Endothelial cell of hepatic sinusoid (primary cell): Measurements from ENCODE around the gene RAB3GAP2.
"Not testable (repeated sequence)": the region's sequence is repeated elsewhere in the genome, so short reads cannot be mapped to it uniquely, and the experiment has no call there.

ENCODE experiments used
- in situ Hi-C: cut with HindIII; loops from 2 replicates; pipeline ENCODE4 v1.10.0; 2017; ENCODE audit warnings: low sequenced_read_pairs

Gene RAB3GAP2

GRCh38 chr1:220204758-220205157 lies 67.5 kb downstream of the RAB3GAP2 start:
- in situ Hi-C loops: loop anchor here (5.0 kb wide), 1 partner anchor 57 kb away; no protein-coding TSS in a partner anchor

GRCh38 chr1:220203816-220204215 lies 68.4 kb downstream of the RAB3GAP2 start:
- in situ Hi-C loops: loop anchor here (5.0 kb wide), 1 partner anchor 57 kb away; no protein-coding TSS in a partner anchor

DNA sequence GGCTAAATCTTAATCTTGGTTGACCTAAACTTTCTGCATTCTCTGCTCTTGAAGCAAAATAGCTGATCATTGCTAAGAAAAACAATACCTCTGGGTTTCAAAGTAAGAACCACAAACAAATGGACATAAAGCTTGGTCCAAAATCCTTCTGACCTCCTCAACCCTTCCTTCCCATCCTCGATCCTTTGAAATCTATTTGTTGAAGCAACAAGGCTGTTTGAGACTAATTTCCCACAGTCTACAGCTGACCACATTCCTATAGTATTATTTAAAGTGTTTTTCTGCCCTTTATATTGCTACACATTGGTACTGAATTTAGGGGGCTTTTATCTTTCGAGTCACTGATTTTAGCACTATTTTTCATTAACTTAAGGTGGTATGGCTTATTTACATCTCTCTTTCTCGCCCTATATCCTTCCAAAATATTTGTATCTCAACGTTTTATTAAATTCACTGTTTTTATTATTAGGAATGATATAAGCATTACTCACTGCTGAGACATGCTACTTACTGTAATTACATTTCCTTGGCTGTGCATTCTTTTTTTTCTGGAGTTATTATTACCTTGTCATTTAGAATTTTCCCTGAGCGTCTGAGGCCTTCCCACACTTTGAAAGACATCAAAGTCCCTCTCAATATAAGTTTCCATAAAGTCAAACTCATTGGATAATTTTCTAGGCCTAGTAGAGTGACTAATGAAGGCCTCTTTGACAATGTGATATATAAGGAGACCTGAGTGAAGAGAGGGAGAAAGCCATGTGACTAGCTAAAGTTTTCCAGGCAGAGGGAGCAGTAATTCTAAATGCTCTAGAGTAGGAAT lies 73.9 kb downstream of the RAB3GAP2 start:
- in situ Hi-C loops: no loop called here

GRCh38 chr1:220195701-220196100 lies 76.6 kb downstream of the RAB3GAP2 start:
- in situ Hi-C loops: no loop called here

GRCh38 chr1:220189750-220190347 lies 82.4 kb downstream of the RAB3GAP2 start:
- in situ Hi-C loops: no loop called here

DNA sequence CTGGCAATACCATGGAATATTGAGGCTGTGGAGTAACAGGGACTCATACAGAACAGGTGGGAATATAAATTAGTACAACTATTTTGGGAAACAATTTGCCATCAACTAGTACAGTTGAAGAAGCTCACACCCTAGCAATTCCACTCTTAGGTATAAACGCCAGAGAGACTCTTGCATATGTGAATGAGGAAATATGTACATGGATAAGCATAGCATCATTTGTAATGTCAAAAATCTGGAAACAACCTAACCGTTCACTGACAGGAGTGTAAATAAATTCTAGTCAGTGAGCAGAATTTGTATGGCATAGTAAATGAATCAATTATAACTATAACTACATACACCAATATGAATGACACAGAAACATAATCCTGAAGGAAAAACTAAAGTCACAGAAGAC lies 83.7 kb downstream of the RAB3GAP2 start:
- in situ Hi-C loops: no loop called here

- in situ Hi-C loops: no loop called here
These were observed 85.5 kb downstream of the RAB3GAP2 start for GRCh38 chr1:220186752-220187151.

GRCh38 chr1:220184506-220184905 lies 87.7 kb downstream of the RAB3GAP2 start:
- in situ Hi-C loops: no loop called here

DNA sequence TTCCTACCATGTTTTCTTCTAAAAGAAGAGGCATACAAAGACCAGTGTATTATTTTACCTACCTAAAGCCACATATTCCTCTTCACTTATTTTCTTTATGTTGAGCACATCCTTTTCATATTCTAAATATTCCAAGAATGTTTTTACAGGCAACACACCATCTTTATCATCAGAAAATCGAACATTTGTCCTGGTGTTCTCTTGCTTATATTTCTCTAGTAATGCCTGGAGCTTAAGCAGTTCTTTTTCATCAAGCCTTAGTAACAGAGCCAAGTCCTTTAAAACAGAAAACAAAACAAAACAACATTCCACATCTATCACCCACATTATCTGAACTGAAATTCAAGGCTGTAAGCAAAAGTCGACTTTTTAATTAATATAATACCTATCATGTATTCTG lies 89.6 kb downstream of the RAB3GAP2 start:
- in situ Hi-C loops: no loop called here

- in situ Hi-C loops: no loop called here
These were observed 90.1 kb downstream of the RAB3GAP2 start for GRCh38 chr1:220182111-220182510.

GRCh38 chr1:220176540-220176939 lies 95.7 kb downstream of the RAB3GAP2 start:
- in situ Hi-C loops: no loop called here

GRCh38 chr1:220170836-220171526 lies 101.3 kb downstream of the RAB3GAP2 start:
- in situ Hi-C loops: no loop called here

DNA sequence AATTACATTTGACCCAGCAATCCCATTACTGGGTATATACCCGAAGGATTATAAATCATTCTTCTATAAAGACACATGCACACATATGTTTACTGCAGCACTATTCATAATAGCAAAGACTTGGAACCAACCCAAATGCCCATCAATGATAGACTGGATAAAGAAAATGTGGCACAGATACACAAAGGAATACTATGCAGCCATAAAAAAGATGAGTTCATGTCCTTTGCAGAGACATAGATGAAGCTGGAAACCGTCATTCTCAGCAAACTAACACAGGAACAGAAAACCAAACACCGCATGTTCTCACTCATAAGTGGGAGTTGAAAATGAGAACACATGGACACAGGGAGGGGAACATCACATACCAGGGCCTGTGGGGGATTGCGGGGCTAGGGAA lies 102.4 kb downstream of the RAB3GAP2 start:
- in situ Hi-C loops: not testable (repeated sequence)

DNA sequence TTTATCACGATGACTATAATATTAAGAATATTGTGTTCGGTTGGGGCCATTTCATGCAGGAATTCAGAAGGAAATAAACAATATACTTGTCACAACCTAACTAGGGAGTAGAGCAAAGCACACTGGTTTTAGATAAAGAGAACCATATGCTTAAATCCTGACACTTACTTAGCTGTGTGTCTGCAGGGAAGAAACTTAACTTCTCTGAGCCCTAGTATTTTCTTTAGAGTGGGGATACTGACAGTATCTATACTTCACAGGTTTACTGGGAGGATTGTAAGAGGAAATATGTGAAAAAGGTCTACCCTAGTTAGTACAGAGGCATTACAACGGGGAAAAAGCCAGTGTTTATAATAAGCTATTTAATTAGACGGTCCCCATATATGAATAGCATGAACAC lies 105.4 kb downstream of the RAB3GAP2 start:
- in situ Hi-C loops: no loop called here

- in situ Hi-C loops: no loop called here
These were observed 107.7 kb downstream of the RAB3GAP2 start for GRCh38 chr1:220164517-220164916.

DNA sequence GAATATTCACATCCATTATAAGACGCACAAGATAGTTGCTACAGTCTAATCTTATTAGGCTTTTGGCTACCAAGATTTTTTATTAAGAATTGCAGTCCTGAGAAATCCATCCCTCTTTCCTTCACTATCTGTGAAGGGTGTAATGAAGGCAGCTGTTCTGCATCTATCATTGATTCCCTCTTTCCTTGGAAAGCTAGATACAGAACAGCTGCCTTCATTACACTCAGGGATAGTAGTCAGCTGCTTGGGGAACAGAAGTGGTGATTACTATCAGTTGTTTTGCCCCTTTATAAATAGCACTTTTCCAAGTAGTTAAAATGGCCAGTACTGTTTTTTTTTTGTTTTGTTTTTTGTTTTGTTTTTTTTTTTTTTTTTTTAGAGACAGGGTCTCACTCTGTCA lies 108.1 kb downstream of the RAB3GAP2 start:
- in situ Hi-C loops: no loop called here

DNA sequence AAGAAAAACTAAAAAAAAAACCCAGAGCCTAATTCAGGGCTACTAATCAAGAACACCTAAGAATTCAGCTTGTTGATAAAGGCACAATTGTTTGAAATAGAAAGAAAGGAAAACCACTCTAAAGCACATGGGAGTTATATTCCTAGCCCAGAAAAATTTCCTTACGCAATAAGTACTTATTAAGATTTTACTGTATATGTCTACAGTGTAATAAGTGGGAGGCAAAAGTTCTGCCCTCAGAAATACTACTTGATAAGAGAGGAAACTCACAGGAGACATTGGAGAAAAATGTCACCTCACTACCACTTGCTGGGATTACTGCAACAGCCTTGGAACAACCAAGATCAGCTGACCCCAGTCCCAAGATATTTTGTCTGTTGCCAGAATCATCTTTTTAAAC lies 112.2 kb downstream of the RAB3GAP2 start:
- in situ Hi-C loops: no loop called here

GRCh38 chr1:220159041-220159440 lies 113.2 kb downstream of the RAB3GAP2 start:
- in situ Hi-C loops: no loop called here

- in situ Hi-C loops: not testable (repeated sequence)
These were observed 113.7 kb downstream of the RAB3GAP2 start for GRCh38 chr1:220158530-220158929.

- in situ Hi-C loops: no loop called here
These were observed 114.5 kb downstream of the RAB3GAP2 start for GRCh38 chr1:220157738-220158137.

DNA sequence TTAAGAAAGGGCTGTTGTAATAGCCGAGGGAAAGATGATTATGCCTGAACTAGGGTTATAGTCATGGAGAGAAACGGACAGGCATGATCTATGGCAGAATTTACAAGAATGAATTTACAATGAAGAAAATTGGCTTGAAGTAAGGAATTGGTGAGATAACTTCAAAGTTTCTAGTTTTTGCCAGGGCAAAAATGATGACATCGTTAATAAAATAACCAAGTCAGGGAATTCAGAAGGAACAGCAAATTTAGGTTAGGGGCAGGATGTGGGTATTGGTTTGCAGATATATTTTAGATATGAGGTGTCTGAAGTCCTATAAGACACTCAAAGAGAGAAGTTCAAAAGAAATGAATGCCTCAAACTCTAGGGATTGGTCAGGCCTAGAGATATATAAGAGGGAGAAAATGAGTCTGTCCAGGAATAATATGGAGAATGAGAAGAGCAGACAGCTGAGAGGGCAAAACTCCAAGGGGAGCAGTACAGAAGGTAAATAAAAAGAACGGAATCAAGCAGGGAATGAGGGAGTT lies 115.6 kb downstream of the RAB3GAP2 start:
- in situ Hi-C loops: no loop called here
